GM19043 (cell line): ENCODE data around the gene ATP8A1.
"Not testable (repeated sequence)": the region's sequence is repeated elsewhere in the genome, so short reads cannot be mapped to it uniquely, and the experiment has no call there.

Experiments used
- ATAC-seq: cut with Tn5 transposase; IDR thresholded peaks from one replicate; pipeline ENCODE4 v1.9.1; 2021; ENCODE audit warnings: low read depth; ENCODE audit not compliant: unreplicated experiment

ATP8A1 gene

GRCh38 chr4:42656944-42657792, at the start of gene ATP8A1:
ATP8A1 (minus strand) TSS chr4:42657105; CDS start chr4:42656873, 232 bp downstream.
- peak; percentile 58 for ATAC-seq

GRCh38 chr4:42706086-42706485, 49.2 kb upstream of the ATP8A1 start:
- ATAC-seq = no peak

- no peak for ATAC-seq
These were observed 46.9 kb upstream of the ATP8A1 start for GRCh38 chr4:42703813-42704212.

GRCh38 chr4:42702895-42703294, 46.0 kb upstream of the ATP8A1 start:
- ATAC-seq = no peak

GRCh38 chr4:42701780-42702179, 44.9 kb upstream of the ATP8A1 start:
- ATAC-seq = not testable (repeated sequence)

DNA sequence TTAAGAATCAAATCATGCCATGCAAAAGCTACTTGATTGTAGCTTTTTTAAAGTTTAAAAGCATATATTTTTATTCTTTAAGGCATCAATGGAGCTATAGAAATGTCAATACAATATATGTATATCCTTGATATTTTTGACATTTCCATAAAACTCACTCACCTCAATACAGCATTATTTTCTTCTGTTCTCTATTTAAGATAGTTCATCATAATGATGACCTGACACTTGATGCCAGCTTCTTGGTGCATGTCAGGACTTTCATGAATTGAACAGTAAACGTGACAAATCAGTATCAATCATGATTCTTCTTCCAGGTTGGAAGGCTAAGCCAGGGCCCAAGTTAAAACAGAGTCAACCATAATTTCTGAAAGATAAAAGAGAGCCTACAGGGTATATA, 33.6 kb upstream of the ATP8A1 start:
- ATAC-seq = no peak

DNA sequence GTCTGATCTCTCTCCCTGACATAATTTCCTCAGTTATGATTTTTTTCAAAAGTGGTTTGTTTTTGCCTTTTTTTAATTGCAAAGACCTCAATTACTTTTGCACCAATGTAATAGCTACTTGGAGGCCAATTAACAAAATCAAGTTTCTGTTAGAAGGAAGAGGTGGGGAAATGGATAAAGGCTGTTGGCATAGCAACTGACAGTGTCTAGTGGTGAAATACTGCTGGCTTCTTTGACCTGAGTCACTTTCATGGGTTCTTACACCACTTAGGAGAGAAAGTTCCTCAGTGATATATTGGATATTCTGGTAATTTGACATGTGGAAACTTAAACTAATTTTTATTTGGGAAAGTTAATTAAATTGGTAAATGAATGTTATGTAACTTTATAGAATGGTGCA, 26.5 kb upstream of the ATP8A1 start:
- no peak for ATAC-seq

GRCh38 chr4:42678512-42678911, 21.6 kb upstream of the ATP8A1 start:
- ATAC-seq = no peak

- no peak for ATAC-seq
These were observed 19.4 kb upstream of the ATP8A1 start for GRCh38 chr4:42676066-42676951.

GRCh38 chr4:42673082-42673425, 16.1 kb upstream of the ATP8A1 start:
- no peak for ATAC-seq

GRCh38 chr4:42672359-42673081, 15.6 kb upstream of the ATP8A1 start:
- ATAC-seq = no peak

DNA sequence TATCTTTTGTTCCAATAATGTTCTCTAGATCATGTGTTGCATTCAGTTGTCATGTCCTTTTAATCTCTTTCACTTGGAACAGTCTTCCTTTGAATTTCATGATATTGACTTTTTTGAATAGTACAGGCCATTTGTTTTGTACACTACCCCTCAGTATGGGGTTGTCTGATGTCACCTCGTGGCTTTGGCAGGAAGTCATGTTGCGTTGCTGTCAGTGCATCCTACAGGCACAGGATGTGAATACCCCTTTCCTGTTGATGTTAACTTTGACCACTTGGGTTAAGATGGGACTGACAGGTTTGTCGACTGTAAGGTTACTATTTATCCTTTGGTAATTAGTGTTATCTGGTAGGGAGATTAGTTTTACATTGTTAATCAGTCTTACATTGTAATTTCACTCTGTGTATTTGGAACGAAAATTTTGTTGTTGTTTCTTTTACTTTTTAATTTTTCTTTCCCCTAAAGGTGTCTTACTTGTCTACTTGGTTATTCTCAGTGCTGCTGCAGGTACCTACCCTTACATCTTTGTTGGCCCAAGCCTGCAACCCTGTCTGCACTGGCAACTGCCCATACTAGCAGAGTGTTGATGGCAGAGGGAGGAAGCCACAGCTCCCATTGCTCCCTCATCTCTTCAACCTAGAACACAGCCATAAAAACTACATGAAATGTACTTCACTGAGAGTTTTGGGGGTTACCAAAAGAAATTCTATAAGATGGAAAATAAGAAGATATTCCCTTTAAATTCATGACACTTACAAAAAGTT, 14.7 kb upstream of the ATP8A1 start:
- peak; percentile 65 for ATAC-seq

GRCh38 chr4:42658261-42658660, 1.4 kb upstream of the ATP8A1 start:
- no peak for ATAC-seq

DNA sequence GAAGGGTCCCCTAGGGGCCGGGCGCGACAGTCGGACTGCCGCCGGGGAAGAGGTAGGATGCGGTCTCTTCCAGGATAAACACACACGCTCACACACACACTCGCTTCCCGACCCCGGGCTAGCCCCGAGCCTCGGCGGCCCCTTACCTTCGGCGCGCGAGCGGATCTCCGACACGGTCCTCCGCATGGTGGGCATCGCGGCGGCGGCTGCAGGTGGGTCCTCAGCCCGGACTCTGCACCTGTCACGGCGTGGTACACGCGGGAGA, 294 bp downstream of the ATP8A1 start:
- ATAC-seq = no peak

DNA sequence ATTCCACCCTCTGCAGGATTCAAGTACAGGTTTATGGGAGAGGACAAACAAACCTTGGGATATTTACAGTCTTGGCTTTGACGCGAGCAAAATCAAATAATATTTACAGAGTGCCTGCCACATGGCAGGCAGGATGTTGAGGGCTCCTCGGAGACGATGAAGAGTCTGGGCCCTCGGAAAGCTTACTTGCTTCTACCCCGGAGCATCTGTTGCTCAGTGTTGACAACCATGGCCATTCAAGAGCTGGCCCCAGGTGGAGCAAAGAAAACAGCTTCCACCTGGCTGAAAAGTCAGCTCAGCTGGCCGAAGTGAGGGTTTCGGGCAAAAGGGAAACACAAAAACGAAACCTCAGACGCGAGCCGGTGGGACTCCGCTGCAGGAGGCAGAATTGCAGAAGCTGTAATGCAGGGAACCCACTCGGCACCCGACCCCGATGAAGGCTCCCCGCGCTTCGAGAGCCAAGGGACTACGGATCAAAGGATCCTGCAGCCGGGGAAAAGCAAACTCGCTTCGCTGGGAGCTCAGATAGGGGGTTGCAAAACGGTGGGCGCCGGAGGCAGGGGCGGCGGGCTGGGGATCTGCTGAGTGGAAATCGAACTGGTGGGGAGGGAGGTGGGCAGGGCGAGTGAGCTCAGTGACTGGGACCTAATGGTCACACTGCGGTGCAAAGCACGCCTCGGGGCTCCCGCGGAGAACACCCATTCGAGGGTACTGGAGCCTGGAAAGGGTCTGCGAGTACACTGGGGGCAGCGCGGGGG, 805 bp downstream of the ATP8A1 start:
- peak; percentile 23 for ATAC-seq

- ATAC-seq = no peak
These were observed 1.7 kb downstream of the ATP8A1 start for GRCh38 chr4:42655269-42655637.

- peak; percentile 18 for ATAC-seq
These were observed 2.2 kb downstream of the ATP8A1 start for GRCh38 chr4:42654631-42655268.

DNA sequence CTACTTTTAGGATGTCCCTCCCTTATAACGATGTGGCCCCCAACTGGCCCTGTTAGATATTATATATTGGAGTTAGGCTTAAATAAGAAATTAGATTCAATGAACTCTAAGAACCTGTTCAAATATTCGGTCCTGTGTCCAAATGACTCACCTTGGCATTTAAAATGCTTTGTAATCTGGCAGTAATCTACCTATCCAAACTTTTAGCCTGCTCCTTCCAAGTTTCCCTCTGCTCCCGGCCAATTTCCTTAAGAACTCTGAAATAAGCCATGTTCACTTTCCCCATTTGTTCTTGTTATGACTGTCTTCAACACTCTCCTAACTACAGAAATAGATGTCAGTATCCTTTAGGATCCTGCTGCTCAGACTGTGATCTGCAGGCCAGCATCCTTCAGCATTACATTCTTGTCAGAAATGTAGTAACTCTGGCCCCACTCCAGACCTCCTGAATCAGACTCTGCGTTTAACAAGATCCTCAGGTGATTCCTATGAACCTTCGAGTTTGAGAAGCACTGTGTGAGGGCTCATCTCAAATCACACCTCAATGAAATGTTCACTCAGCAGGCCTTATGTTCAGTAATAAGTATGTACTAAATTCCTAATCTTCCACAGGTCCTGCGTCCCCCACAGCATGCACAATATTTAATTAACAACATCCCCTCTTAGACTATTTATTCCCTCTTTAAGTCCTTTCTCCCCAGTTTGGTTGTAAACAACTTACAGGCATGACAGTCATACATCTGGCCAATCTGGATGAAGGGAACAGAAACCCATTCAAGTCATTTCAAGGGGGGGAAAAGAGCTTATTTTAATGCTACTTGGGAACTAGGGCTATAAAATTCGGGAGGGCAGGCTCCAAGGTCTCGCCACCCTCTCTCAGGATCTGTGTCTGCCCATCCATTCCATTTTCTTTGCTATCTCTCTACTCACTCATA, 3.0 kb downstream of the ATP8A1 start:
- ATAC-seq = no peak
